ENCODE results near the gene ZDHHC6.
"Not testable (repeated sequence)": the region's sequence is repeated elsewhere in the genome, so short reads cannot be mapped to it uniquely, and the experiment has no call there.

ZDHHC6 gene

DNA sequence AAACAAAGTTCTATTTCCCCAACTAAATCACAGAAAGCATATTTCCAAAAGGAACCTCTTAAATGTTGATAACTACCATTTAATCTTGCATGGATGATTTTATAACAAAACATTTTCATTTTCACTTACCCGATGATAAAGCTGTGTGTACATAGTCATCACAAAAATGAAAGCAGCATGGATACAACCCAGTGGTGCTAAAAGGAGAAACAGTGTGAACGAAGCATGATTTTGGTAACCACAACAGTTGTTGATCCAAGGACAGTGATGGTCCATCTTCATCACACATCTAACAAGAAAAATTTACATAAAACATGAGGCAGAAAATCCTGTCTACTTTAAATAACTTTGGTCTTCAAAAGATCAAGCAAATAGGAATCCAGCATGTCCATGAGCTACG lies 4.7 kb downstream of the ZDHHC6 start:
- DNase-seq: no peak

- no peak for DNase-seq
Observed at GRCh38 chr10:112441520-112441919, 5.2 kb downstream of the ZDHHC6 start.

DNA sequence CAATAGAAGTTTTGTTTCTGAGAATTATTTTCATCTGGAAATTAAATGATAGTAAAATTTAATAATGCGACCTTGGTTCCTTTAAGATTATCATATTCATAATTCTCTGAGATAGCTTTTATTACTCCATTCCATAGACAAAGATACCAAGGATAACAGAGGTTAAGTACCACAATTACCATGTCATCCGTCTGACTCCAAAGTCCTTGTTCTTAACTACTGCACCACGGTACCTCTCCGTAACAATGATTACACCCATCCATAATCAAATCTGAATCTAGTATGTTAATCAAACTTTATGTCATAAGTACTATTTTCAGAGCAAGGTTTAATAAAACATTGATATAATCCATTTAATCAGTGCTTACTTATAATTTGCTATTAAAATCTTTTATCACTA lies 8.4 kb downstream of the ZDHHC6 start:
- no peak for DNase-seq

DNA sequence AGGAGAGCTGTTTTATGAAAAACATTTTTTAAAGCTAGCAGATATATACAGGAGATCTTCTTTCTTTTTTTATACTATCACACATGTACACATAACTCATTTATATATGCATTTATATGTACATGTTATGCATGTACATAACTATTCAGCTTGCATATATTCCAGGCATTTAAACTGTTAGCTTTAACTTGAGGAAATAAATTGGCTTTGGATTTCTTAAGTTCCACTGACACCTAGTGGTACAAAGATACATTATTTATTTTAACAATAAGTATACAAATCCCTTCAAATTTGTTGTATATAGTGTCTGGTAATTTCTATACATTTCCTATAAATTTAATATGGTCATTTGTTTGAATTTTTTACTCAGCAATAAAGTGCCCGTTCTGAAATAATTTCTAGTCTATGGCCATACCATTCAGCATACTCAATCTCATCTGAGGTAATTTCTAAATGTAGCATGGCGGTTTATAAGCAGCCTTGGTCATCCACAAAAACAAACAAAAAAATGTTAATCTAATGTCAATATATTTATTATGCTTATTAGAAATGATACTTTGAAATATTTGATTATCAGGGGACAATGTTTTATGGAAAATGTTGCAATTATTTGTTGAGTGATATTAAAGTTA lies 11.6 kb downstream of the ZDHHC6 start:
- DNase-seq: no peak

GRCh38 chr10:112433136-112433535 lies 13.6 kb downstream of the ZDHHC6 start:
- DNase-seq: no peak

- DNase-seq: no peak
Observed at GRCh38 chr10:112429654-112430230, 17.0 kb downstream of the ZDHHC6 start.

DNA sequence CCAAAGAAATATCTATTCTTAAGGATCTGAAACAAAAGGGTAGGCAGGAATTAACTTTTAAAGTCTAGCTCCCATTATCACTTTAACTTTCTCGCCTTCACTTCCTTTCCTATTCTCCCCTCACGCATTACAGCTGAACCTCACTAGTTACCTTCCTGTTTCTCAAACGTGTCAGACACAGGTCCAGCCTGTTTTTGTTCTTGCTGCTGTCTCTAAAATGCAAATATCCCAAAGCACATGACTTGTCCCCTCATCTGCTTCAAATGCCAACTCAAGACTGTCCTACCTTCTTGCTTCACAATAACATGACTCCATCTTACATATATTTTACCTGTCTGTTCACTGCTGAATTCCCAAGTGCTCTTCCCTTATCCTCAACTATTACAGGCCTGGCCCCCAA lies 17.6 kb downstream of the ZDHHC6 start:
- DNase-seq: no peak

DNA sequence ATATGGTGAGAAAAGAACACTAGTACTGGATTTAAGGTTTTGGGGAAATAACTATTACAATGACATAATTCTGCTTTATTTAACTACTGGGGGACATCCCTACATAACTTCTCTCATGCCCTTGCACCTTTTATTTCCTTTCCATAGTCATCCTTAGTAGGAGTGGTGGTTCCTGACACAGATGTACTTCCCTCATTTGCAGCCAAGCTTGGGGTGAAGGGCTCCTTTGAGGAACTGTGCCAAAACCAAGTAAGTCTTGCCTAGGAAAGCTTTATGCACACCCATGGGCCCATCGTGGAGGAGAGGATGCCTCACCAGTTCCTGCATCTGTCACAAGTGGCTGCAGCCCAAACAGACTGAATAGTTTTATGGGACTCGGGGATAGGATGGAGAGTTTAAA lies 20.6 kb downstream of the ZDHHC6 start:
- DNase-seq: no peak

- no peak for DNase-seq
Observed at GRCh38 chr10:112424651-112425050, 22.1 kb downstream of the ZDHHC6 start.

- no peak for DNase-seq
Observed at GRCh38 chr10:112421731-112422130, 25.0 kb downstream of the ZDHHC6 start.

GRCh38 chr10:112412696-112413095 lies 34.0 kb downstream of the ZDHHC6 start:
- DNase-seq: no peak

- no peak for DNase-seq
Observed at GRCh38 chr10:112409755-112410154, 37.0 kb downstream of the ZDHHC6 start.

DNA sequence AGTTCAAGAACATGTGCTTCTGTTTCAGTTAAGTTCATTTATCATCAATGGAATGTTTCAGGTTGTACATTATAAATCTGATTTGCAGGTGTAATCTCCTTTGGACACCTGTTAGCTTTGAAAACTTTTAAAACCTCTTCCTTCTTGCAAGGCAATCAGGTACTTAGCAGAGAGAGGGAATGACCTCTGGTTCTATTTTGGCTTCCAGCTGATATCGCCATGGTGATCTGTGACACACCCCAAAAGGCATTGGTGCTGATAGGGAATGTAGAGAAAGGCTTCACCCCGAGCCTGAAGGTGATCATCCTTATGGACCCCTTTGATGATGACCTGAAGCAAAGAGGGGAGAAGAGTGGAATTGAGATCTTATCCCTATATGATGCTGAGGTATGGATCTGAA lies 37.4 kb downstream of the ZDHHC6 start:
- DNase-seq: no peak

DNA sequence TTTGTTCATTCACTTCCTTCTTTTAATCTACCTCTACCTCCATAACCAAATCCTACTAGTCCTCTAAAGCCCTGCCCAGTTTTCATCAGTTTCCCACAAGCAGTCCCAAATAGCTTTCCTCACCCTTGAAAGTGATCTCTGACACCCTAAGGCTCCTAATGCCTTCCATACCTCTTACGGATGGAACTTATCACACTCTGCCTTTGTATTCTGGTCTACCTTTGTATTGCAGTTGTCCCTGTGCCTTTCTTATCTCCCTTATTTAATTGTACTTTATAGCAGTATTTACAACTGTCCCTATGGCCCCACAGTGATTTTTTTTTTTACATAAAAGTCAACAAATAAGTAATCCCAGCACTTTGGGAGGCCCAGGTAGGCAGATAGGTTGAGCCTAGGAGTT lies 39.0 kb downstream of the ZDHHC6 start:
- no peak for DNase-seq

- not testable (repeated sequence) for DNase-seq
Observed at GRCh38 chr10:112406806-112407205, 39.9 kb downstream of the ZDHHC6 start.

GRCh38 chr10:112404617-112405016 lies 42.1 kb downstream of the ZDHHC6 start:
- no peak for DNase-seq

DNA sequence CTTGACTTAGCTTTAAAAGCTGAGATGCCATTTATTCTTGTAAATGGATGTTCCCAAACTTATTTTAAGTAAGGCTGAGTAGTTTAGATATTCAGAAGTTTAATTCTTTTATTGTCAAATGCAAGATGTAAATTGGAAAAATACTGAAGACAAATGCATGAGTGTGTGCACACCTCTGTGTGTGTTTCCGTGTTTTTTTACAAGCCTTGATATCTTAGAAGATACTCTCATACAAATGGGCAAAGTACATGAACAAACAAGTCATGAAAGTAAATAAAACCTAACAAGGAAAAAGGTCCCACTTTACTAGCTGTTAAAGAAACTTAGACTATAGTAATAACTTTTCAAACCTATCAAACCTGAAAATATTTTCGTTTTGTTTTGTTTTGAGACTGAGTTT lies 43.8 kb downstream of the ZDHHC6 start:
- DNase-seq: no peak

DNA sequence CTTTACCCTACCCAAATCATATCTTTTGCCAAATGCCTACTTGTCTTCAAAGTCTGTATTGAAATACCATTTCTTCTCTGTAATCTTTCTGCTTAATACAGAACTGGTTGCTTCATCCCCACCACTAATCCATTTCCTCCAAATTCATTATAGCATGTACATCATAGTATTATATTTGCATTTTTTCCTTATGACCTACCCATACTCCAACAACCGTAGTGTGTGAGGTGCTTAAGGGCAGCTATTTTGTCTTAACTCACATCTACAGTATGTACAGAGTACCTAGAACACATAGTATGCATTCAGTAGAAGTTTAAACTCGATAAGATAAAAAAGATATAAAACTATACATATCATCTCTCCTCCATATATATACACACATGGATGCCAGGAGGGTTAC lies 49.1 kb downstream of the ZDHHC6 start:
- no peak for DNase-seq

GRCh38 chr10:112395809-112396530 lies 50.7 kb downstream of the ZDHHC6 start:
- DNase-seq: no peak

- DNase-seq: no peak
Observed at GRCh38 chr10:112394475-112394875, 52.2 kb downstream of the ZDHHC6 start.

GRCh38 chr10:112393827-112394226 lies 52.9 kb downstream of the ZDHHC6 start:
- no peak for DNase-seq

GRCh38 chr10:112393341-112393740 lies 53.4 kb downstream of the ZDHHC6 start:
- DNase-seq: no peak

DNA sequence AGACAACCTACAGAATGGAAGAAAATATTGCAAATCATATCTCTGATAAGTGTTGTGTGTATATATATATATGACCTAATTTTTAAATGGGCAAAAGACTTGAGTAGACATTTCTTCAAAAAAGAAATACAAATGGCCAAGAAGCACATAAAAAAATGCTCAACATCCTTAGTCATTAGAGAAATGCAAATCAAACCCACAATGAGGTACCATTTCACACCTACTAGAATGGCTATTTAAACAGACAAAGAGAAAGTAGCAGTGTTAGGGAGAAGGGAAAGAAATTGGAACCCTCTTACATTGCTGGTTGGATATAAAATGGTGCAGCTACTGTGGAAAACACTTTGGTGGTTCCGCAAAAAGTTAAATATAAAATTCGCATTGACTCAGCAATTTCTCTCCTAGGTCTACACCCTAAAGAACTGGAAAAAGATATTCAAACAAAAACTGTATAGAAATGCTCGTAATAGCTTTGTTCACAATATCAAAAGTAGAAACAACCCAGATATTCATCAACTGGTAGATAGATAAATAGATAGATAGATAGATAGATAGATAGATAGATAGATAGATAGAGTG lies 56.5 kb downstream of the ZDHHC6 start:
- no peak for DNase-seq

DNA sequence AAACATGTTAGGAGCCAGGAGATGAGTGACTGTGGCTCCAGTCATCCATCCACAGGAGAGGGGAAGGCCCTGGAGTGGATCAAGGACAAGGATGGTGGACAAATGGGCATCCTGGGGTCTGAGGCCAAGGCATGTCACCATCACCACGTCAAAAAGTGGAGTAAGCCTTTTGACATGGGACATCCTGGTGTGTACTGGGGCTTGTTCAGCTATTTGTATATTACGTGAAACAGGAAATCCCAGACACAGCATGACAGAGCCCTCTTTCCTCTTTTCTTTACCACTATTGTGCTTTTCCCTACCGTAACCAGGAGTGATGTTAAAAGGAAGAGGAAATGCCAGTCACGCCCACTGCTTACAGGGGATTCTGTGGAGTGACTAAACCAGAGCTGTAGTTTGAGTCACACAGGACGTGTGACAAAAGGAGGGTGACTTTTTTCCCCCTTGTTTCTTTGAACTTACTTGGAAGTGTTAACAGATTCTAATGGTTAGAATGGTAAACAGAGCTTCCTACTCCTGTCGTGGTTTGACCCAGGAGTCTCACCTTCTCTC lies 57.4 kb downstream of the ZDHHC6 start:
- DNase-seq: peak; percentile 44
